ENCODE results near the gene PSME3.

DNA sequence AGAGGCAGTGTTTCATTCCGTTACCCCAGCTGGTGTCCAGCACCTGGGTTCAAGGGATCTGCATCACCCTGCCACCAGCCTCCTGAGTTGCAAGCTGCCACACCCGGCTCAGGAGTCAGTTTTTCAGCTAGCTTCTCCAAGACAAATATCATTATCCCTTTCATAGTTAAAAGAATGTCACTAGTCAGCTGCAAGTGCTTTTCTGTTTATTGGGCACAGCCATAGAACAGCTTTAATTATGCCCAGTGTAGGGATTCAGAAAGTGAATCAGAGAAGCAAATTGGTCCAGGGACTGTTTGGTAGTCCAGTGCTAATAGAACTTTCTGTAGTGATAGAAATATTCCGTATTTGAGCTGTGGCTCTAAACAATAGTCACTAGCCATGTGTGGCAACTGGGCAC is 14.9 kb downstream of the PSME3 start:
- no peak for TF ChIP-seq SP1 (IDR thresholded peaks at IDR 0.05)
- TF ChIP-seq, protein P1, sequence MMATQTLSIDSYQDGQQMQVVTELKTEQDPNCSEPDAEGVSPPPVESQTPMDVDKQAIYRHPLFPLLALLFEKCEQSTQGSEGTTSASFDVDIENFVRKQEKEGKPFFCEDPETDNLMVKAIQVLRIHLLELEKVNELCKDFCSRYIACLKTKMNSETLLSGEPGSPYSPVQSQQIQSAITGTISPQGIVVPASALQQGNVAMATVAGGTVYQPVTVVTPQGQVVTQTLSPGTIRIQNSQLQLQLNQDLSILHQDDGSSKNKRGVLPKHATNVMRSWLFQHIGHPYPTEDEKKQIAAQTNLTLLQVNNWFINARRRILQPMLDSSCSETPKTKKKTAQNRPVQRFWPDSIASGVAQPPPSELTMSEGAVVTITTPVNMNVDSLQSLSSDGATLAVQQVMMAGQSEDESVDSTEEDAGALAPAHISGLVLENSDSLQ (IDR thresholded peaks at IDR 0.05): no peak
- TF ChIP-seq LEF1 (IDR thresholded peaks at IDR 0.05; ENCODE audit: borderline replicate concordance): no peak
- no peak for TF ChIP-seq SUZ12 (IDR thresholded peaks at IDR 0.05)
- TF ChIP-seq FOXM1 (IDR thresholded peaks at IDR 0.05; ENCODE audit: borderline replicate concordance): no peak
- no peak for TF ChIP-seq NFRKB (IDR thresholded peaks at IDR 0.05)
- TF ChIP-seq ZNF384 (IDR thresholded peaks at IDR 0.05): no peak
- TF ChIP-seq CTBP1 (IDR thresholded peaks at IDR 0.05; ENCODE audit: borderline replicate concordance): no peak
- no peak for TF ChIP-seq HDGF (IDR thresholded peaks at IDR 0.05; ENCODE audit: borderline replicate concordance)
- no peak for TF ChIP-seq FOXK2 (IDR thresholded peaks at IDR 0.05)

Measured in HEK293T (cell line).